Measurements from ENCODE around the gene MPDU1. TPM values are rescaled to one million over a fixed set of nuclear protein-coding genes. Genes with fewer than 3 reads are reported as not detected.
A peak's percentile ranks its signal among the peaks of the same experiment; 100 is the strongest.

MPDU1 gene
- total RNA-seq, 4 donors from 2014 or later: 26.0 to 50.4 (median 31.5) TPM

DNA sequence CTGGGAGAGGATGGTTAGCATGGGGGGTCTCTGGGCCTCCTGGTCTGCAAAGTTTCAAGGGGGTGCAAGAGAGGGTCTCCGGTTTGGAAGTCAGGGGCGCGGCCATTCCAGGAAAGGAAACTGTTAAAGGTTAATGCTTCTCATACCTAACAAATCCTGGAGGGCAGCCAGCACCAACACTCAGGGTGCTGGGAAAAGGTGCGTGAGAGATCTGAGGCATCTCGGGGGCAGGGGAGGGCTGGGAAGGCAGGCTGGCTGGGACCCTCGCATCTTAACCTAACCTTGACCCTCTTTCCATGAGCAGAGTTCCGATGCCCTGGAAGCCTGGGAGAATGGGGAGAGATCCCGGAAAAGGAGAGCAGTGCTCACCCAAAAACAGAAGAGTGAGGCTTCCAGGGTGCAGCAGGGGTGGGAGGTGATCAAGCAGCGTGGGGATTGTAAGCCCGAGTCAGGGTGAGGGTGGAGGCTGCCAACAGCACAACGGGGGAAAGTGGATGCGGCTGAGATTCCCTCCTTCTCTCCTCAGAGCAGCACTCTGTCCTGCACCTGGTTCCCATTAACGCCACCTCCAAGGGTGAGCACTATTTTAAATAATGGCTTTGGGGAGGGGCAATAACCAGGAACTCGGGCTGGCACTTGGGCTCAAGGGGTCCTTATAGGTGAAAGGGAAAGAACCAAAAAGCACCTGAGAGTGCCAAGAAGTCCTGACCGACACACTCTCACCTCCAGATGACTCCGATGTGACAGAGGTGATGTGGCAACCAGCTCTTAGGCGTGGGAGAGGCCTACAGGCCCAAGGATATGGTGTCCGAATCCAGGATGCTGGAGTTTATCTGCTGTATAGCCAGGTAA lies 24.1 kb upstream of the MPDU1 start:
- no peaks in the 10 kb centered on the region for H3K9me3 ChIP-seq
- peaks cover 6 to 19% (median 16%) of the 10 kb centered on the region in 4 donors for H3K36me3 ChIP-seq
- no peaks in the 10 kb centered on the region for H3K27me3 ChIP-seq
- intact Hi-C loops (cut with DNase I): loop anchor here (2.0 to 10.0 kb wide), 5 partner anchors 45 to 305 kb away; partner anchors contain the start of genes CTDNEP1, ELP5, FGF11 and POLR2A
- no peak for DNase-seq (ENCODE audit: extremely low spot score)
- H3K4me1 ChIP-seq: peaks cover 60 to 73% (median 67%) of the 10 kb centered on the region in 4 donors
- WGBS: 58% methylated on average over 18 of the region's 18 CpGs
- peak overlapping the region; percentile 74 to 96 (median 88) for H3K4me3 ChIP-seq
- no peak for TF ChIP-seq POLR2A (IDR thresholded peaks at IDR 0.05; ENCODE audit: low read depth)
- TF ChIP-seq EP300 (IDR thresholded peaks at IDR 0.05): no peak
- TF ChIP-seq POLR2AphosphoS5 (IDR thresholded peaks at IDR 0.05): no peak
- TF ChIP-seq, protein P1, sequence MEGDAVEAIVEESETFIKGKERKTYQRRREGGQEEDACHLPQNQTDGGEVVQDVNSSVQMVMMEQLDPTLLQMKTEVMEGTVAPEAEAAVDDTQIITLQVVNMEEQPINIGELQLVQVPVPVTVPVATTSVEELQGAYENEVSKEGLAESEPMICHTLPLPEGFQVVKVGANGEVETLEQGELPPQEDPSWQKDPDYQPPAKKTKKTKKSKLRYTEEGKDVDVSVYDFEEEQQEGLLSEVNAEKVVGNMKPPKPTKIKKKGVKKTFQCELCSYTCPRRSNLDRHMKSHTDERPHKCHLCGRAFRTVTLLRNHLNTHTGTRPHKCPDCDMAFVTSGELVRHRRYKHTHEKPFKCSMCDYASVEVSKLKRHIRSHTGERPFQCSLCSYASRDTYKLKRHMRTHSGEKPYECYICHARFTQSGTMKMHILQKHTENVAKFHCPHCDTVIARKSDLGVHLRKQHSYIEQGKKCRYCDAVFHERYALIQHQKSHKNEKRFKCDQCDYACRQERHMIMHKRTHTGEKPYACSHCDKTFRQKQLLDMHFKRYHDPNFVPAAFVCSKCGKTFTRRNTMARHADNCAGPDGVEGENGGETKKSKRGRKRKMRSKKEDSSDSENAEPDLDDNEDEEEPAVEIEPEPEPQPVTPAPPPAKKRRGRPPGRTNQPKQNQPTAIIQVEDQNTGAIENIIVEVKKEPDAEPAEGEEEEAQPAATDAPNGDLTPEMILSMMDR (IDR thresholded peaks at IDR 0.05): no peak
- H3K27ac ChIP-seq (replicated peaks in 1 of 4): peak overlapping the region; percentile 89 to 99 (median 93)

DNA sequence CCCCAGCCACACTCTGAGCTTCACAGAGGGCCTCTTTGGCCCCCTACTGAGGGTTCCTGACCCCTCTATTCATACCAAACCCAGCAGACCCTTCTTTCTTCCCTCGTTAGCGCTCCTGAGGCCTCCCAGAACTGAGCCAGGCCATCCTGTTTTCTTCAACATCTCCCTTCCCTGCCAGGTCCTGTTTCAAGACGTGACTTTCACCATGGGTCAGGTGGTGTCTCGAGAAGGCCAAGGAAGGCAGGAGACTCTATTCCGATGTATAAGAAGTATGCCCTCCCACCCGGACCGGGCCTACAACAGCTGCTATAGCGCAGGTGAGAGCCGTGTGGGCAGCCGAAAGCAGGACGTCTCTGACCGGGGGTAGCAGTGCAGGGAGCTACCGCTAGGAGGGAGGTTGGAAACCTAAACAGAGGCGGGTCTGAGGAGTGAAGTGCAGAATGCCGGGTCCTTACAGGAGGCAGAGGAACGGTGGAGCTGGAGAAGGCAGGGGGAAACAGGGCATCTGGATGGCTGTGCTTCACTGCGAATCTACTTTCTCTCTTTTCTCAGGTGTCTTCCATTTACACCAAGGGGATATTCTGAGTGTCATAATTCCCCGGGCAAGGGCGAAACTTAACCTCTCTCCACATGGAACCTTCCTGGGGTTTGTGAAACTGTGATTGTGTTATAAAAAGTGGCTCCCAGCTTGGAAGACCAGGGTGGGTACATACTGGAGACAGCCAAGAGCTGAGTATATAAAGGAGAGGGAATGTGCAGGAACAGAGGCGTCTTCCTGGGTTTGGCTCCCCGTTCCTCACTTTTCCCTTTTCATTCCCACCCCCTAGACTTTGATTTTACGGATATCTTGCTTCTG lies 23.3 kb upstream of the MPDU1 start:
- Histone ChIP-seq H3K27me3 (no peaks in the 10 kb centered on the region), H3K27ac (replicated peaks in 1 of 4) (peak overlapping the region; percentile 89 to 99 (median 93)), H3K4me3 (peak overlapping the region; percentile 74 to 96 (median 88)), H3K4me1 (peaks cover 61 to 80% (median 70%) of the 10 kb centered on the region in 4 donors), H3K9me3 (no peaks in the 10 kb centered on the region), H3K36me3 (peaks cover 15 to 27% (median 25%) of the 10 kb centered on the region in 4 donors)
- 27% methylated on average over 17 of the region's 22 CpGs for WGBS
- TF ChIP-seq EP300 (IDR thresholded peaks at IDR 0.05): no peak
- no peak for TF ChIP-seq POLR2A (IDR thresholded peaks at IDR 0.05; ENCODE audit: low read depth)
- TF ChIP-seq, protein P1 (IDR thresholded peaks at IDR 0.05): peak; percentile 53 to 64 (median 63)
- intact Hi-C loops (cut with DNase I): loop anchor here (2.0 kb wide), 1 partner anchor 206 kb away; the partner anchor contains the start of gene TMEM95
- no peak for DNase-seq (ENCODE audit: extremely low spot score)

DNA sequence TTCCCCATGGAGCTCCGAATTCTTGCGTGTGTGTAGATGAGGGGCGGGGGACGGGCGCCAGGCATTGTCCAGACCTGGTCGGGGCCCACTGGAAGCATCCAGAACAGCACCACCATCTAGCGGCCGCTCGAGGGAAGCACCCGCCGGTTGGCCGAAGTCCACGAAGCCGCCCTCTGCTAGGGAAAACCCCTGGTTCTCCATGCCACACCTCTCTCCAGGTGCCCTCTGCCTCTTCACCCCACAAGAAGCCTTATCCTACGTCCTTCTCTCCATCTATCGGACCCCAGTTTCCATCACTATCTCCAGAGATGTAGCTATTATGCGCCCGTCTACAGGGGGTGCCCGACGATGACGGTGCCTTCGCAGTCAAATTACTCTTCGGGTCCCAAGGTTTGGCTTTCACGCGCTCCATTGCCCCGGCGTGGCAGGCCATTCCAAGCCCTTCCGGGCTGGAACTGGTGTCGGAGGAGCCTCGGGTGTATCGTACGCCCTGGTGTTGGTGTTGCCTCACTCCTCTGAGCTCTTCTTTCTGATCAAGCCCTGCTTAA lies 22.6 kb upstream of the MPDU1 start:
- under 1% methylated on average over 32 of the region's 32 CpGs for WGBS
- DNase-seq (ENCODE audit: extremely low spot score): peak; percentile 98

More for the DNA sequence above, 22.6 kb upstream of the MPDU1 start:
- peaks cover 21 to 34% (median 32%) of the 10 kb centered on the region in 4 donors for H3K36me3 ChIP-seq
- peak overlapping the region; percentile 89 to 99 (median 93) for H3K27ac ChIP-seq (replicated peaks in 1 of 4)
- no peaks in the 10 kb centered on the region for H3K9me3 ChIP-seq
- intact Hi-C loops (cut with DNase I): loop anchor here (2.0 kb wide), 1 partner anchor 206 kb away; the partner anchor contains the start of gene TMEM95
- peaks cover 61 to 80% (median 70%) of the 10 kb centered on the region in 4 donors for H3K4me1 ChIP-seq
- TF ChIP-seq POLR2AphosphoS5 (IDR thresholded peaks at IDR 0.05) (peak in 1 of 2 donors; percentile 74), POLR2A (IDR thresholded peaks at IDR 0.05; ENCODE audit: low read depth) (no peak), EP300 (IDR thresholded peaks at IDR 0.05) (no peak)
- TF ChIP-seq, protein P1 (IDR thresholded peaks at IDR 0.05): peak; percentile 76 to 96 (median 87)
- H3K27me3 ChIP-seq: no peaks in the 10 kb centered on the region
- H3K4me3 ChIP-seq: peak overlapping the region; percentile 74 to 96 (median 88)

Measured in esophagus muscularis mucosa (tissue), 4 donors.